Body of pancreas (tissue), 4 donors: ENCODE measurements around the gene ILDR2. TPM values are rescaled to one million over a fixed set of nuclear protein-coding genes. Genes with fewer than 3 reads are reported as not detected.

ENCODE experiments used
- ATAC-seq: fragments of 150-250 bp; one replicate; pipeline ENCODE4 v1.9.1; 2016
- DNase-seq, 4 donors: peaks; one replicate each; pipeline ENCODE4 v3.0.0-alpha.2; 2019
- H3K27ac ChIP-seq, 4 donors: fragments of 200-600 bp; sonication (generic); 1 replicate in 3 of 4; 2 replicates in 1 of 4; pipeline versions ENCODE4 v1.5.1 to v1.6.1; 2016 to 2019; ENCODE audit warnings: mild to moderate bottlenecking in 1 of 4, mixed read lengths in 1 of 4, moderate library complexity in 1 of 4
- H3K27me3 ChIP-seq, 2 donors: fragments of 200-600 bp; sonication (generic); one replicate each; pipeline ENCODE4 v1.6.0; 2016; ENCODE audit warnings: mild to moderate bottlenecking in 1 of 2
- H3K36me3 ChIP-seq, 2 donors: fragments of 200-600 bp; sonication (generic); replicated peaks in 1 of 2; 2 replicates each; pipeline ENCODE4 v1.5.1; 2016; ENCODE audit warnings: low read depth in 2 of 2; ENCODE audit not compliant: insufficient read depth in 1 of 2
- H3K4me1 ChIP-seq: fragments of 200-600 bp; sonication (generic); one replicate; pipeline ENCODE4 v1.6.0; 2016
- H3K4me3 ChIP-seq, 2 donors: fragments of 200-600 bp; sonication (generic); 1 replicate in 1 of 2; 2 replicates in 1 of 2; pipeline ENCODE4 v1.5.1; 2016 to 2019
- H3K9me3 ChIP-seq, 3 donors: fragments of 200-600 bp; sonication (generic); 1 replicate in 2 of 3; 2 replicates in 1 of 3; pipeline ENCODE4 v1.5.1; 2016
- CTCF ChIP-seq, 7 experiments: fragments of 450-650 bp in 4 of 7; fragments of 200-600 bp in 3 of 7; sonication (generic) in 3 of 7; IDR thresholded peaks; one replicate each; pipeline ENCODE4 v1.5.1; 2016 to 2019; ENCODE audit warnings: antibody characterized with exemption in 7 of 7
- POLR2A ChIP-seq, 3 donors: fragments of 450-650 bp; IDR thresholded peaks; one replicate each; pipeline ENCODE4 v1.6.1; 2016; ENCODE audit warnings: antibody characterized with exemption in 3 of 3, mild to moderate bottlenecking in 2 of 3
- WGBS, 2 donors: methylation state at CpG; one replicate each; pipeline ENCODE4 v1.1.5; 2017; 5-methylcytosine and 5-hydroxymethylcytosine counted together
- intact Hi-C: fragments of 100-400 bp; cut with DNase I; formaldehyde crosslinking; loops from one replicate; pipeline ENCODE4 v1.15.1; 2023
- total RNA-seq, 2 donors: library from RNA; depleted of rRNA; stranded (reverse); fragments of >200 nt; gene quantifications; one replicate each; pipeline ENCODE4 v1.1.0, GENCODE V29; 2016

ILDR2 gene
- total RNA-seq, 2 donors from 2014 or later = 0.52 to 0.66 TPM

- Histone ChIP-seq H3K27me3 (no peaks in the 10 kb centered on the region), H3K27ac (no peak overlapping the region), H3K36me3 (no peaks in the 10 kb centered on the region), H3K9me3 (no peaks in the 10 kb centered on the region), H3K4me3 (no peak overlapping the region), H3K4me1 (no peaks in the 10 kb centered on the region)
- ATAC-seq (no peak), DNase-seq (no peak)
- intact Hi-C loops = no loop called here
- TF ChIP-seq CTCF (IDR thresholded peaks at IDR 0.05) (no peak), POLR2A (IDR thresholded peaks at IDR 0.05) (no peak)
- 41 to 47% methylated on average over 2 of the region's 2 CpGs for WGBS, 2 donors
Measured at GRCh38 chr1:167012570-167012969, 37.2 kb upstream of the ILDR2 start.

GRCh38 chr1:167011560-167012191 is 36.3 kb upstream of the ILDR2 start:
- H3K4me1 ChIP-seq = no peaks in the 10 kb centered on the region
- no peaks in the 10 kb centered on the region for H3K36me3 ChIP-seq
- ATAC-seq (no peak), DNase-seq (no peak)
- no peak overlapping the region for H3K4me3 ChIP-seq
- H3K9me3 ChIP-seq = no peaks in the 10 kb centered on the region
- H3K27ac ChIP-seq = no peak overlapping the region
- no peak for TF ChIP-seq CTCF (IDR thresholded peaks at IDR 0.05)
- 70 to 74% methylated on average over 1 of the region's 1 CpG for WGBS, 2 donors
- intact Hi-C loops = no loop called here
- no peaks in the 10 kb centered on the region for H3K27me3 ChIP-seq

GRCh38 chr1:167003711-167004110 is 28.4 kb upstream of the ILDR2 start:
- TF ChIP-seq POLR2A (IDR thresholded peaks at IDR 0.05) = no peak

GRCh38 chr1:167002354-167002753 is 27.0 kb upstream of the ILDR2 start:
- Histone ChIP-seq H3K27me3 (no peaks in the 10 kb centered on the region), H3K4me1 (no peaks in the 10 kb centered on the region), H3K9me3 (no peaks in the 10 kb centered on the region), H3K27ac (no peak overlapping the region), H3K4me3 (no peak overlapping the region), H3K36me3 (no peaks in the 10 kb centered on the region)
- intact Hi-C loops = no loop called here
- WGBS, 2 donors = 70 to 73% methylated on average over 2 of the region's 2 CpGs
- TF ChIP-seq POLR2A (IDR thresholded peaks at IDR 0.05) (no peak), CTCF (IDR thresholded peaks at IDR 0.05) (no peak)
- no peak for ATAC-seq
- DNase-seq = no peak

More at GRCh38 chr1:167003711-167004110, 28.4 kb upstream of the ILDR2 start:
- Histone ChIP-seq H3K9me3 (no peaks in the 10 kb centered on the region), H3K4me1 (no peaks in the 10 kb centered on the region), H3K27ac (peak overlapping the region in 1 of 4 donors; percentile 17), H3K4me3 (no peak overlapping the region), H3K36me3 (no peaks in the 10 kb centered on the region), H3K27me3 (no peaks in the 10 kb centered on the region)
- intact Hi-C loops = no loop called here
- WGBS, 2 donors = 38 to 43% methylated on average over 2 of the region's 2 CpGs
- ATAC-seq = no peak
- no peak for DNase-seq

GRCh38 chr1:167000546-167000945 is 25.2 kb upstream of the ILDR2 start:
- DNase-seq (no peak), ATAC-seq (no peak)
- 85 to 93% methylated on average over 1 of the region's 1 CpG for WGBS, 2 donors
- H3K4me1 ChIP-seq = no peaks in the 10 kb centered on the region
- H3K4me3 ChIP-seq = no peak overlapping the region
- no peaks in the 10 kb centered on the region for H3K9me3 ChIP-seq
- no peaks in the 10 kb centered on the region for H3K27me3 ChIP-seq
- H3K36me3 ChIP-seq = no peaks in the 10 kb centered on the region
- TF ChIP-seq POLR2A (IDR thresholded peaks at IDR 0.05) (no peak), CTCF (IDR thresholded peaks at IDR 0.05) (no peak)
- intact Hi-C loops = no loop called here
- H3K27ac ChIP-seq = no peak overlapping the region
